ENCODE results near the gene TCHP.

The TCHP gene

GRCh38 chr12:109938947-109939346 is 38.9 kb downstream of the TCHP start:
- no peak for DNase-seq

GRCh38 chr12:109939504-109939903 is 39.4 kb downstream of the TCHP start:
- DNase-seq, result no peak

- DNase-seq, result no peak
Observed at GRCh38 chr12:109940339-109940923, 40.4 kb downstream of the TCHP start.

- no peak for DNase-seq
Observed at GRCh38 chr12:109943811-109944210, 43.7 kb downstream of the TCHP start.

GRCh38 chr12:109944561-109945359 is 44.7 kb downstream of the TCHP start:
- no peak for DNase-seq

GRCh38 chr12:109946505-109946904 is 46.4 kb downstream of the TCHP start:
- no peak for DNase-seq

GRCh38 chr12:109946913-109947312 is 46.8 kb downstream of the TCHP start:
- DNase-seq, result no peak

- no peak for DNase-seq
Observed at GRCh38 chr12:109947521-109947920, 47.4 kb downstream of the TCHP start.

GRCh38 chr12:109948368-109948767 is 48.3 kb downstream of the TCHP start:
- DNase-seq, result no peak

GRCh38 chr12:109949089-109949488 is 49.0 kb downstream of the TCHP start:
- no peak for DNase-seq

- no peak for DNase-seq
Observed at GRCh38 chr12:109950625-109951024, 50.6 kb downstream of the TCHP start.

- no peak for DNase-seq
Observed at GRCh38 chr12:109951136-109951535, 51.1 kb downstream of the TCHP start.

GRCh38 chr12:109951751-109952150 is 51.7 kb downstream of the TCHP start:
- no peak for DNase-seq

- DNase-seq, result peak in 1 of 2 donors; percentile 14
Observed at GRCh38 chr12:109952160-109952858, 52.2 kb downstream of the TCHP start.

- DNase-seq, result no peak
Observed at GRCh38 chr12:109952873-109953272, 52.8 kb downstream of the TCHP start.

- DNase-seq, result no peak
Observed at GRCh38 chr12:109953656-109954055, 53.6 kb downstream of the TCHP start.

GRCh38 chr12:109958374-109958773 is 58.3 kb downstream of the TCHP start:
- no peak for DNase-seq

GRCh38 chr12:109959411-109960093 is 59.5 kb downstream of the TCHP start:
- no peak for DNase-seq

GRCh38 chr12:109961201-109961600 is 61.1 kb downstream of the TCHP start:
- DNase-seq, result no peak

GRCh38 chr12:109961612-109962011 is 61.5 kb downstream of the TCHP start:
- no peak for DNase-seq

GRCh38 chr12:109962398-109962797 is 62.3 kb downstream of the TCHP start:
- no peak for DNase-seq

- no peak for DNase-seq
Observed at GRCh38 chr12:109963330-109963729, 63.3 kb downstream of the TCHP start.

GRCh38 chr12:109963743-109964429 is 63.8 kb downstream of the TCHP start:
- no peak for DNase-seq
